K562 treated with DMSO at 1 percent for 12 hours (cell line): ENCODE results near the gene POLR1G. TPM values are rescaled to one million over a fixed set of nuclear protein-coding genes. Genes with fewer than 3 reads are reported as not detected.

Source experiments
- total RNA-seq: library from RNA; unstranded; fragments of 300-600 nt; gene quantifications from 2 replicates; pipeline ENCODE4 v1.2.3, GENCODE V29; 2022; ENCODE audit not compliant: insufficient read depth

Gene POLR1G
- total RNA-seq = 0.98 and 3.0 TPM in 2 replicates

GRCh38 chr19:45406226-45407090 lies at the start of gene POLR1G:
Gene POLR1G (plus strand): TSS chr19:45406644. CDS start chr19:45406697, 53 bp downstream.

GRCh38 chr19:45370410-45371204 lies 35.8 kb upstream of the POLR1G start, which contains the start of gene ERCC2:
Gene ERCC2 (minus strand): TSS chr19:45370573. CDS start chr19:45370540, 33 bp downstream.

GRCh38 chr19:45404557-45405434 lies 1.6 kb upstream of the POLR1G start, which contains the start of gene PPP1R13L:
Gene PPP1R13L (minus strand): TSS chr19:45405069. CDS start chr19:45398318, 6,751 bp downstream.

GRCh38 chr19:45423589-45424190 lies 17.2 kb downstream of the POLR1G start, which contains the start of gene ERCC1:
Gene ERCC1 (minus strand): TSS chr19:45423917. CDS start chr19:45423374, 543 bp downstream.

Other genes starting within 250 kb of the POLR1G start
- 0.25 and 0.73 TPM in 2 replicates for gene NKPD1, start 245.7 kb upstream of the POLR1G start, total RNA-seq
- 64.4 and 117 TPM in 2 replicates for gene TRAPPC6A, start 228.4 kb upstream of the POLR1G start, total RNA-seq
- gene BLOC1S3, start 227.9 kb upstream of the POLR1G start, total RNA-seq = 25.7 and 29.9 TPM in 2 replicates
- gene EXOC3L2, start 161.2 kb upstream of the POLR1G start, total RNA-seq = 16.3 and 18.8 TPM in 2 replicates
- 17.2 and 27.0 TPM in 2 replicates for gene MARK4, start 155.4 kb upstream of the POLR1G start, total RNA-seq
- not detected in 2 replicates for gene CKM, start 83.8 kb upstream of the POLR1G start, total RNA-seq
- gene KLC3, start 65.9 kb upstream of the POLR1G start, total RNA-seq = 5.4 and 5.9 TPM in 2 replicates
- 24.6 and 32.3 TPM in 2 replicates for gene ERCC2, start 36.1 kb upstream of the POLR1G start, total RNA-seq
- 14.7 and 18.9 TPM in 2 replicates for gene PPP1R13L, start 1.6 kb upstream of the POLR1G start, total RNA-seq
- 55.7 and 65.2 TPM in 2 replicates for gene ERCC1, start 17.3 kb downstream of the POLR1G start, total RNA-seq
- gene FOSB, start 61.4 kb downstream of the POLR1G start, total RNA-seq = 1.1 and 1.5 TPM in 2 replicates
- 66.8 and 81.5 TPM in 2 replicates for gene RTN2, start 90.4 kb downstream of the POLR1G start, total RNA-seq
- 8.9 and 12.3 TPM in 2 replicates for gene PPM1N, start 91.8 kb downstream of the POLR1G start, total RNA-seq
- gene VASP, start 100.8 kb downstream of the POLR1G start, total RNA-seq = 106 and 111 TPM in 2 replicates
- 6.0 and 15.1 TPM in 2 replicates for gene OPA3, start 178.2 kb downstream of the POLR1G start, total RNA-seq
- not detected in 2 replicates for gene GPR4, start 195.6 kb downstream of the POLR1G start, total RNA-seq
- 46.6 and 69.9 TPM in 2 replicates for gene EML2, start 232.8 kb downstream of the POLR1G start, total RNA-seq